NOMO-1 treated with dmso at 0.1 percent for 144 hours (cell line): ENCODE measurements around the gene ACP1.
A peak's percentile ranks its signal among the peaks of the same experiment; 100 is the strongest.

Experiments
- DNase-seq: peaks from one replicate; lab custom pipeline; 2025; ENCODE audit not compliant: unreplicated experiment; lab: John Stamatoyannopoulos, UW

The ACP1 gene

DNA sequence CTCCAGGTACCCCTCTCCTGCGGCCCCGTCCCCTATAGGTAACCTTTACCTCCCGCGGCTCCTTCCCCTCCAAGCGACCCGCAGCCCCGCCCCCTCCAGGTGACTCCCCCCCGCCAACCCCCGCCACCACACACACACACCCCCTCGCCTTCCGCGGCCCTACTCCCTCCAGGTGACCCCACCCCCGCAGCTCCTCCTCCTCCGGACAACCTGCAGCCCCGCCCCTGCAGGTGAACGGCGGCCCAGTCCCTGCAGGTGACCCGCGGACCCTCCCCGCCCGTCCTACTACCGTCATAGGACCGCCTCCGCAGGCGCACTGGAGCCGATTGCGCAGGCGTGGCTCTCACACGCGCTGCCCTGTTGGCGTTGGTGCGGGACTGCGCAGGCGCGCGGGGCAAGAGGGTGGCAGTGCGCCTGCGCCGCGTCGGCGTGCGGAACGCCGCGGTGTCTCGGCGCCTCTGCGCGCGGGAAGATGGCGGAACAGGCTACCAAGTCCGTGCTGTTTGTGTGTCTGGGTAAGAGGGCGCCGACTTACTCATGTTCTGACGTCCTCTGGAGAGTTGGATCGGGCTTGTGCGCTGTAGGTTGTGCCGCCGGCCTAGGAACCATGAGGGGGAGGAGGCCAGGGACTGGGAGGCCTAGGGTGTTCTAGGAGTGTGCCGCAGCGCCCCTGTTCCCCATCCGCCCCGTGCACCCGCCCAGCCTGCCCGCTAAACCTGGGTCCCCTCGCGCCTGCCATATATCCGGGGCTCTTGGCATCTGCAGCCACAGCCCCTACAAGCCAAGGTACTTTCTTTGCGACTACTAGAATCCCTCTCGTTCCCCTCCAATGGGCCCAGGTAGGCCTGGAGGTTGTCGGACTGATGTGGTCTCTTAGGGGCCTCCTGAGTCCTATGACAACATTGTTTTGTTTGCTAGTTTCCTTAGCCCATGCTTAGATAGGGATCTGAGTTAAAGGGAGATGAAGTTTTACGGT, at the start of gene ACP1:
TSS of gene ACP1 (plus strand) at position 455 of the 976 bp plus-strand sequence. CDS start at position 473, 18 bp downstream.
- DNase-seq, result peak; percentile 84

GRCh38 chr2:216068-216467, 48.7 kb upstream of the ACP1 start:
- no peak for DNase-seq

- no peak for DNase-seq
Observed at GRCh38 chr2:223451-223850, 41.3 kb upstream of the ACP1 start.

GRCh38 chr2:223971-224760, 40.6 kb upstream of the ACP1 start:
- no peak for DNase-seq

- no peak for DNase-seq
Observed at GRCh38 chr2:228115-228514, 36.6 kb upstream of the ACP1 start.

DNA sequence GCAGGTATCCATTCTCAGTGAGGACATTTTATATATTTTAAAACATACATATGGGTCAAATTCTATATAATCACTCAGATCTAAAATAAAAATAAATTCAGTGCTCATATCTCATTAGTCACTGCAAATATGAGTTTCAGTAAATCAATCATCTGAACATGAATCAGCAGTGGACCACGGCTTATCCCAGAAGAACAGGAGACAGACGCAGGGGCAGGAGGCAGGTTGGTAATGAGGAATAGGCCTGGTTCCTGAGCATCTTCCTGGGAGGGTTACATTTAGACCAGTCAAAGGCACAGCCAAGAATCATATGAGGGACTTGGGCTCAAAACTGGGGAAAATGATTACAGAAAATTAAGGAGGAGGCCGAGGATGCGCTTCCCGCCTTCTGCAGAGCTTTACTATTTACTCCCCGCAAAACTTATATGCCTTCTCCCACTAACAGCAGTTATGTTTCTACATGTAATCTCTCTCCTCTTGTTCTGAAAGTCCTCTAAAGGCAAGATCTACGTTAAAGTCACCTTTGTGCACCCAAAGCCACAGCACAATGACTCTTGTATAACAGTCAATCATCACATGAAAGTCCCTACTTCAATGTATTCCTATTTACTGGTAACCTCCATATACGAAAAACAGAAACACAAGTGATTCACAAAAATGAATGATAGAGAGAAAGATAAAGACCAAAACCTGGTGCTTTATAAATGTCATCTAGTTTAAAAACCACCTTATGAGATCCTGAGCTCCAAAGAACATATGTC, 36.0 kb upstream of the ACP1 start:
- no peak for DNase-seq

DNA sequence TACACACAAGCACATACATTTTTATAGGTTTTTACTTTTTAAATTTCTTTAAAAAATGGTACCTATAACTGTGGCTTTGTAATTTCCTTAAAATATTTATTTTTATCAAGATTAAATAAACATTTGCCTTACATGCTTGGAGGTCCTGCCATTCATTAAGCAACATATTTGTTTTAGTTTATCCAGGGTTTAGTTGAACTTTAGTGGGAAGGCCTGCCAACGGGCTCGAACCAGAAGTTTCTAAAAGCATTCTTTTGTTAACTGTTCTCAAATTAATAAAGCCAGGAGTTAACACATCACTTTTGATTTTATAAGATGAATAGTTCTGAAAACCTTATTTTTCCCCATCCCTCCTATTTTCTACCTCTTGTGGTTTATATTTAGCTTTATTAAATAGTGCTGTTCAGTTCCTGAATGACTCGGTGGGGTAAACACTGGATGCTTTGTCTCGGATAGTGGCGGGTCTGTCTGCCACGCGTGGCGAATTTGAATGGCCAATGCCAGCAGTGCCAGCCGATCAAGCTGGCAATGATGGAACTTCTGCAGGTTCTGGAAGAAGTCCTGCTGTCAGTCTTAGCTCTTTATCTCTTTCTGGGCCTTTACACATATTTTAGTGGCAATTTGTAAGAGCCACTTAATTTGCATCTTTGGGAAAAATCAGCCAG, 33.1 kb upstream of the ACP1 start:
- no peak for DNase-seq

DNA sequence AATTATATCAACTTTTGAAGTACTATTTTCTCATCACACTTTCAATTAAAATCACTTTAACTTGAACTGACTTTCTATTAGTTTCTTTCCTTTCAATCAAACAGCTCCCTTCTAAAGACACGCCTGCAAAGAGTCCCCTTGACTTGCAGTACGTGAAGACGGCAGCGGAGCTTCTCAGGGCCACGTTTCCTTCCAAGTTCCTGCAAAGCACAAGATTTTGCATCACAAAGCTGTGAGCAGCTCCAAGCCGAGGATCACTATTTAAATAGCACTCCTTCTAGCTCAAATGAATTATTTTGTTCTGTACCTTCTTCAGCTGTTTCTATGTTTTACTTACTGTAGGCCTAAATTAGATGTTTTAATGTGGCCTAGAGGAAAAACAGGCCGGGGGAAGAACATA, 31.7 kb upstream of the ACP1 start:
- DNase-seq, result no peak

DNA sequence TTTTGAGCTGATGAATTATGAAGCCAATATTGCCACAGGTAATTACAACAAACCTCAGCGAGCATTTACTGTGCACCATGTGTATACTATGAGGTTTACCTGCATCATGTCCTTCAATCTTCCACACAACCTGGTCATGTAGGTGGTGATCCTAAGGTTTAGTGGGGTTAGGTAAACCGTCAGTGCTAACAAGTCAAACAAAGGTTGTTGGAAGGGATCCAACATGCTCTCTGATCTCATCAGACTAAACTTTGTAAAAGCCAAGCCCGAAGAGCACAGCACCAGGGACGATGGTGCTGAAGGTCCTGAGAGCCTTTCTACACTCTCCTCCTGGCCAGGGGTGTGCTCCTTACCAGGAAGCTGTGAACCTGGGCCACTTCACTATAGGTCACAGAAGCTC, 30.3 kb upstream of the ACP1 start:
- DNase-seq, result no peak

GRCh38 chr2:236993-237539, 27.7 kb upstream of the ACP1 start:
- DNase-seq, result no peak

GRCh38 chr2:237878-238277, 26.9 kb upstream of the ACP1 start:
- no peak for DNase-seq

DNA sequence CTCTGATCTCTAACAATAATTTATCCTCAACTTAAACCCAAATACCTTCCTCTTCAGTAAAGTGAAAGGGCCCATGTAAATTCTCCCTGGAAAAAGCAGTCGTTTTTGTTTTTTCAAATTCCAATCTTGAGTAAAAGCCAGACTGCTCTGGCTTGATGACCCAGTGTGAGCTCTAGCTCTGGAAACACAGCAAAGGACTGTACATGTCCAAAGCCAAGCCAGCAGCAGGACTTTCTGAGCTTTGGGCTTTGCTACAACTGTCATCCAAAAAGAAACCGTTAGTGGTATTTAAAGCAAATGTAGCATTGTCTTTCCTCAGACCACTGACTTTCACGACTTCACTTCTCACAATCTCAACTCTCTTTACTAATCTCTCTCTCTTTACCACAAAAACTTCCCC, 26.3 kb upstream of the ACP1 start:
- no peak for DNase-seq

- no peak for DNase-seq
Observed at GRCh38 chr2:238869-239268, 25.9 kb upstream of the ACP1 start.

- DNase-seq, result no peak
Observed at GRCh38 chr2:244547-244946, 20.2 kb upstream of the ACP1 start.

DNA sequence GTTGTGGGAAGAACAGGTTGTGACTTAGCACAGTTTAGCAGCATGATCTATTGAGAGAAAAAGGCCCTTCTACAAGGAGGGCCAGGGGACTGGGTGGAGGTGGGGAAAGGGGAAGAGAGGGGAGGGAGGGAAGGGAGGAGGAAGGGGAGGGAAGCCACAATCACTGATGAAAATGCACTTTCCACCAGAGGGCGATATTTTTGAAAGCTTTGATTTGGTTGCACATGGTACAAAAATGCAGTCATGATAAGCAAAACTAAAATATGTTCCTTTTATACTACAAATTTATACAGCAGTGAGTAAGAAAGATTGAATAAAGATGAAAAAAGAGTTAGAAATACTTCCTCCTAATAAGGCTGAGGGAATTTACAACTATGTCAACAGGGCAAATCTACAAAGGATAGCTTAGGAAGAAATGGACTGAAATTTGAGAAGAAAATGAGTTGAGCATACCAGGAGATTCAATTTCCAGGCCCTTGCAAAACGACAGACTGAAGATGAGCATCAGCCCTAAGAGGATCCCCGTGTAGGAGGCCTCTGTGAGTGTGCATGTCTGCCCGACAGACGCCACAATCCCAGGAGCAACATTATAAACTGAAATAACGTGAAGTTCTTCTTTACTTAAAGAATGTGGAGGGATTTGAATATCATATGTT, 18.1 kb upstream of the ACP1 start:
- no peak for DNase-seq

DNA sequence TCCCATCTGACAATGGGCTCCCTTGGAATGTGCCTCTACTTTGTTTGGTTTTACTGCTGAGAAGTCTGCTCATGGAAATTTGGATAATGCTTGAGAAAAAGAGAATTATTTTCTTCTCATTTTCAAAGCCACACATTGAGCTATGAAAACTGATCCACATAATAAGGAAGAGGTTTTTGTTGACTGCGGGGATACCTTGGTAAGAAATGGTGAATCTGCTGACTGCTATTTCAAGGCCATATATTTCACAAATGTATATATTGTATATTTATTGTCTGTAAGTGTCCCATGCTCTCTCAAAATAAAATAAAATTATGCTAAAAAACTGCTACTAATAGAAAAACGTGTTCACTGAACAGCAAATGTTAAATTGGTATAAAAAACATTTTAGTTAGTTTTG, 16.0 kb upstream of the ACP1 start:
- DNase-seq, result no peak

GRCh38 chr2:249538-250042, 15.2 kb upstream of the ACP1 start:
- DNase-seq, result no peak

DNA sequence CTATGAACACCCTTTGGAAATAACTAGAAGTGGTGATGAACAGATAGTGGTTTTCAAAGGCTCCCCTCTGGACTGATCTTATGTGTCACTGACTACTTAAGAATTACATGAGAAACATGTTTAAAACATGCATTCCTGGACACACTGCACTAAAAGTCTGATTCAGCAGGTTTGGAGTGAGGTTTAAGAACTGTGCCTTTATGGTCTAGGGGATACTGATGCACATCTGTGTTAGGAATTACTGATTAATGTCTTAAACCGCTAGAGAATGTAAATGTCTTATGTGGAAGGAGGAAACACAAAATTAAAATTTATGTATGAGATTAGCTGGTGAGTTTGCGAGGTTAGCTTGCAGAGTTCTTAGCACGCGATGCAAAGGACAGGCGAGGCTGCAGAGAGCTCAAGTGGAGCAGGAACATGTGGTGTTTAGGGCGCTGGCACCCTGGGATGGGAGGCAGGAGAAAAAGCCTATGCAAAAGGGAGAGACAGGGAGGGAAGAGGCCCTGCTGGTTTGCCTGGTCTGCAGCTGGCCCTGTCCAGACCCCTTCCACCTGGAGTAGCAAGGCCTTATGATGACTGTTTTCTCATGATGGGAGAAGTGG, 12.6 kb upstream of the ACP1 start:
- no peak for DNase-seq

- no peak for DNase-seq
Observed at GRCh38 chr2:253202-253638, 11.5 kb upstream of the ACP1 start.
